Activated CD8-positive, alpha-beta memory T cell treated with anti-CD3 and anti-CD28 coated beads, Interleukin-2, amount 50 U/mL, for 24 hours (primary cell): ENCODE results near the gene CAB39L.
"Not testable (repeated sequence)": the region's sequence is repeated elsewhere in the genome, so short reads cannot be mapped to it uniquely, and the experiment has no call there.

ENCODE experiments used
- DNase-seq: peaks from one replicate; pipeline ENCODE4 v3.0.0-alpha.2; 2020; ENCODE audit errors: extremely low read depth

CAB39L gene

DNA sequence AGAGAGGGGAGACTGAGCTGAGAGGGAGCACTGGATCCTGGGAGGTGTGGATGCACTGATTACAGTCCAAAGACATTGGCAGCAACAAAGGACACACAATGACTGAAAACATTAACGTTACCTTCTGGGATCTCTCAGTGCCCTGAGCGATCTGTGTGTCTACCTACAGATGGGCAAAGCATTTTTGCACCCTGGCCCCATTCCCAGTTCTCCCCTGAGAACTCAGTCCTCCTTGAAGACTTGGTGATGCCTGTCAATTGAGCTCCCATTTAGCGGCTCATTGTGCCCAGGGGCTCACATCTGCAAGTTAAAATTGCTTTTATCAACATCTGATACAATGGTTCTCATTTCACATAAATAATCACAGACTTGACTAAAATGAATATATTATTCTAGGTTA is 133.6 kb downstream of the CAB39L start:
- no peak for DNase-seq

DNA sequence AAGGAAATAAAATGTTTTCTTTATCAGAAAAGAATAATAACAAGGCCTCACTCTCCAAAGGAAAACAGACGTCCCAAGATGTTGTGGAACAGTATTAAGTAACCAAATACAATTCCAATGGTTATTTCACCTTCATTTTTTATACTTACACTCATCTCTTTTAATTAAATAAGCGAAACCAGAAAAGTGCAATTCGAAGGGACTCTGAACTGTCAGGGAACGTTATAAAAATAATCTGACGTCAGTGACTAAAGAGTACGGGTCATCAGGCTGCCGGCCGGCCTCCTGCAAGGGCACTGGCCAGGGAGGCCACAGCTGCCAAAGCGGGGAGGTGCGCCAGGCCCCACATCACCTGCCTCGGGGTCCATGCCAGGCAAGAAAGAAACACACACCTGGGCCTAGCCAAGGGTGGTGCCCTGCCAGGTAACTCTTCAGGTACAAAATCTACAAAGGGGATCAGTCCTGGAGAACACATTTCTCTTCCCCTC is 134.9 kb downstream of the CAB39L start:
- no peak for DNase-seq

DNA sequence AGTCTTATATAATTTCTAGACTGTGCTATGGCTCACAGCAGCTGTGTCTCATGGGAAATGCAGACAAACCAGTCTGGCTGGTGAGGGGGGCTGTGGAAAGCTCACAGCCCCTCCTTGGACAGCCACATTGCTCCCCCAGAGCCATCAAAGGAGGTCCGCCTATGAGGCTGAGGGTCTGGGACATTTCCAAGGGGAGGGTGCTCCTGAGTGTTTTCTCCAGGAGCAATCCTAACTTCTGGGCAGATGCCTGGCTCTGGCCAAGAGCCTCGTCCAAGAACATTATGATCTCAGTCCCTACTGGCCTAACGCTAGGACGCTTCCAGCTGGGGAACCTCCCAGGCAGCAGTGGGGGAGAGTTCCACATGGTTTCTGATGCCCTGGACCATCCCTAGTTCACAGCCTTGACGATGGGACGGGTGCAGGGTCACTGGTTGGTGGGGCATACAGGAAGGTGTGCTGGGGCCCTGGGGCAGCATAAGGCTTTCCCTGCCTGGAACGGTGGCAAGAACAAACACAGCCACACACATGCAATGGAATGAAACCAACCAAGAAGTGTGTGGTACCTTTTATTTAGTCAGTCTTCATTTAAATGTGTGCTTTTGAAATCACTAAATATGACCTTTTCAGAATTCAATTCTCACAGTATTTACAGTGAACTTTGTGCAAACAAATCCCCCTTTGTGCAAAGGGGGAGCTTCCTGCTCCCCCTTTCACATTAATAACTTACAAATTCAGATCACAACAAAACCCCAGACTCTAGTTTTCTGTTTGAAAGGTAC is 135.6 kb downstream of the CAB39L start:
- DNase-seq = no peak

DNA sequence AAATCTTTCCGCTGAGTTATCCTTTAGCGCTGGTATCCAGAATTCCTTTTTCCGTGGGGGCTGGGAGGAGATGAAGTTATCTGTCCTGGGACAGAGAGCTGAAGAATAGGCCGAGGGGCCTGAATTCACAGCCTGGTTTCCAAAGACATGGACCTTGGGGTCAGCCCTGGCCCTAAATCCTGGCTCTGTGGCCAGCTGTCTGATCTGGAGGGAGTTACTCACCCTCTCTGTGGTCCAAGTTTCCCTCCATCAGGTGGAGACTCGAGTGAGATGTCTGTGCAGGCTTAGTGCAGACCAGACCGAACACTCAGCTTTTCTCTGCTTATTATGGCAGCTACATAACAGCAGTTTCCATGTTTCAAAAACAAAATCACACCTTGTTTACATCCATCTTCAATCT is 136.5 kb downstream of the CAB39L start:
- no peak for DNase-seq

DNA sequence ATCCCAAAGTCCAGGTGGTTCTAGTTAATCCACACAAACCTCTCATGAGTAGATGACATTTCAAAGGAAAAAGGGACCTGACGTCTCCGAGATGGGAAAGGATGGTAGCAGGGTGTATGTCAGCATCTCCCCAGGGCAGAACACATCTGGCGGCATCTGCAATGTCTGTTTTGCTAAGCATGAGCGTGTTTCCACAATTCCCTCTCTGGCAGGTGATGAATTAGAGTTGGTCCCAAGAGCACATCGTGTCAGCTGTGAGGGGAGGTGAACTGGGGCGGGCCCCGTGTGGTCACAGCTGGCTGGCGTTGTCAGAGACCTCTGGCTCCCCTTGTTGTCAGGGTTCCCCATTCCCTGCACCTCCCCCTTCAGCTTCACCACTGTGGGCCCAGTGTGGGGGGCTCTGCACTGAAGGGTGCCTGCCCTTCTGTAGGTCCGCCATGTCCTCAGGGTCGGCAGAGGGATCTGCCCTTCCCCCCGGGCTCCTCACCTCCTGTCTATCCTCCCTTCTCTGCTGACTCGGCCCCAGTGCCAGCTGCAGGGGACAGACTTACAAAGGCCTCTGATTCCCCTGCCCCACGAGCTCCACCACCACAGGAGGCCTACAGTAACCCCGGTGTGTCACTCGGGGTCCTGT is 138.0 kb downstream of the CAB39L start:
- DNase-seq = no peak

DNA sequence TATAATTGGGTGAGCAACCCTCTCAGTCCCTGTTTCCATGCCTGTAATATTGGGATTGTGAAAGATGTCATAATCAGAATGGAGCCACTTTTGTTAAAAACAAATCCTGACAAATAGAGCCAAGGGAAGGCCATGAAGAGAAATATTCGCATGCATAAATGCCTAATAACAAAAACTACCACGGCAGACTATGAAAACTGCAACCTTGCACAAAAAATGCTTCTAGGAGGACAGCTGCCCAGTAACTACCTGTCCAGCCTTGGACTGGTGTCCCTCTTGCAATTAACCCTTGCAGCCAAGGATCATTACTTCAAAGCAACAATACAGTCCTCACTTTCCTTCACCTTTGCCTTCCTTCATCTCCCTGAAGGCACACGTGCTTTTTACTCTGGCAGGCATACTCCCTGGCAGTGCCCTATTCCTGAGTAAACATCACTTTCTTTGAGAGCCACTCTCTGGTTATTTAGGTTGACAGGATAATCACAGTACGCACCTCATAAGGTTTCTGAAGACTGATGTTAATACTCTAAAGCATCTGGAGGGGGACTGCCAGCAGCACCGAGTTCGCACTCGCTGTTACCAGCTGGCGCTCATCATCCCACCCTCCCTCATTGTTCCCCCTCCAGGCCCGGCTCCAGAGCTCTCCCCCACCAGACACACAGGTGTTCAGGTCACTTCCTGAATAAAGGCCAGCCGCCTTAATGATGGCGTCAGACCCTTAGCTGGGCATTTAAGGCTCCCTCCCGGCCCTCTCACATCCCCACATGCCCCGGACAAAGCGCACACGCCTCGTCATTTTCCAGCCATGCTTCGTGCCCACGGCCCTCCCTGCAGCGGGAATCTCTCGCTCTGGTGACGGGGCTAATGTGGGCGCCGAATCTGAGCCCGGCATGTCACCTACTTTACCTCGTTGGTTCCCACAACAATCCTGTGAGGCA is 138.8 kb downstream of the CAB39L start:
- DNase-seq = no peak

DNA sequence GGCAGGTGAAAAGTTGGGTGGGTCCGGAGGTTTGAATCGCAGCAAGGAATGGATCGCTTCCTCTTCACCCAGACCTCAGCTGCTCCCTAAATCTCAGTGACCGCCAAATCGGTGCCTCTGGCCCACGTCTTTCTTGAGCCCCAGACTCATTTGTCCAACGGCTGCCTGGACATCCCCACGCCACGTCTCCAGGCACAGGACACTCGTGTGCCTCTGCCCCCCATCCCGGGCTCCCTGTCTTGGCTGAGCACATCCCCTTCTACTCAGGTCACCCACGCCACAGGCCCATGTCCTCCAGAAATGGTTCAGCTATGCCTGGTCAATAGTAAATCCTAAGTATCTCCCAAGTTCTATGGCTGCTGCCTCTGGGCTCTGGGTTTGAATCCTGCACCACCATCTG is 139.5 kb downstream of the CAB39L start:
- DNase-seq = no peak

DNA sequence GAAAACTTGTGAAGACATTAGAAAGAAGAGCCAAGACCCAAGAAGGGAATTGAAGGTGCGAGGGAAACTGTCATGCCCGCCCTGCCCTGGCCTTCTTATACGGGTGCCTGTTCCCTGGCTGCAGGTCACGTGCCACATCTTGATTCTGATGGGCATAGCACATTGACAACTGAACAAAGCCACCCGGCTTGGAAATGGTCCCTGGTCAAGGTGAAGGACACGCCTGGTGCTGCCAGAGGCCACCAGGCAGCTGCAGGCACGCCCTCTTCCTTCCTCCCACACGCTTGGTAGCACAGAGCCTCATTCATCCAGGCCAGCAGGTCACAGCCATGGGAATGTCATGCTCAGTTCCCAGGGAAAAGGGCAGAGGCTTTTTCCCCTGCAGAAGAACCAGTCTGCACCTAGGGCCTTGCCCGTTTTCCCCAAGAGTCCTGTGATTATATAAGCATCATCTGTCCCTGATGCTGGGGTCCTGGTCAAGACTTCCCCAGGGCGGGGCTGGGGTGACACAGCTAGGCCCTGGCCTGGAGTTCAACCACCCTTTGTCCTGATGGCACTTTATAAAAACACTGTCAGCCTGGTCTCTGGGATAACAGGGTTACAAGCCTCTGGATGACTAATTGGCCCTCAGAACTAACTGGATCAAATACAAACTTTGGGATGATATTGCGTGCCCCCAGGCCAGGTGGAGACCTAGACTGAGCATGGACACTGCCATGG is 140.2 kb downstream of the CAB39L start:
- DNase-seq = no peak

DNA sequence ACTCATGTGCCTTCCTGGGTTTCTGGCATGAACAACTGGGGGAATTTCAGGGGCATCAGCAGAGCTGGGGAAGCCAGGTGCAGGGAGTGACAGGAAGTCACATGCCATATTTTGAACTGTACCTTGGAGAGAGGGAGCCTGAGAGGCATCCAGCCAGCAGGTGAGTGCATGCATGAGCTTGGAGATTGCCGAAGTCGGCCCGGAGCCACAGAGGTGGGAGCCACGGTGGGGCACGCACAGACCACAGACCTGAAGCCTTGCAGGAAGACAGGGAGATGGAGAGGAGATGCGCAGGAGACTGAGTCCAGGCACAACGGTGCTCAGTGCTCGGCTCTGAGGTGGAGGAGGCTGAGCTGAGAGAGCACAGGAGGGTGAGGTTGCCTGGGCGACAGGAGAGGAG is 141.0 kb downstream of the CAB39L start:
- DNase-seq = no peak

DNA sequence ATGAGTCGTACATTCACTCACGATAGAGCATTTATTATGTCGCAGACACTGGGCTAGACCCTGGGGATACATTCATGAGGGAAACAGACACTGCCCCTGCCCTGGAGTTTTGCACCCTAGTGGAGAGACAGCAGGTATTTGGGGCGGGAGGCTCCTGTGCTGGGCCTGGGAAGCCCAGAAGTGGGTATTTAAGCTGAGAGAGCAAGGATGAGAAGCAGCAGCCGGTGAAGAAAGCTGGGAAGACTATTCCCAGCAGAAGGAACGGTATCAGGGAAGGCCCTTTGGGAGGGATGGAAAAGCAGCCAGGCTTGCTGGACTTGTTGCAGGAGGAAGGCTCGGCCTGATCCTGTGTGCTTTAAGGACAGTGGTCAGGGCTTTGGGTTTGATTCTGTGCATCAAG is 141.6 kb downstream of the CAB39L start:
- DNase-seq = no peak

DNA sequence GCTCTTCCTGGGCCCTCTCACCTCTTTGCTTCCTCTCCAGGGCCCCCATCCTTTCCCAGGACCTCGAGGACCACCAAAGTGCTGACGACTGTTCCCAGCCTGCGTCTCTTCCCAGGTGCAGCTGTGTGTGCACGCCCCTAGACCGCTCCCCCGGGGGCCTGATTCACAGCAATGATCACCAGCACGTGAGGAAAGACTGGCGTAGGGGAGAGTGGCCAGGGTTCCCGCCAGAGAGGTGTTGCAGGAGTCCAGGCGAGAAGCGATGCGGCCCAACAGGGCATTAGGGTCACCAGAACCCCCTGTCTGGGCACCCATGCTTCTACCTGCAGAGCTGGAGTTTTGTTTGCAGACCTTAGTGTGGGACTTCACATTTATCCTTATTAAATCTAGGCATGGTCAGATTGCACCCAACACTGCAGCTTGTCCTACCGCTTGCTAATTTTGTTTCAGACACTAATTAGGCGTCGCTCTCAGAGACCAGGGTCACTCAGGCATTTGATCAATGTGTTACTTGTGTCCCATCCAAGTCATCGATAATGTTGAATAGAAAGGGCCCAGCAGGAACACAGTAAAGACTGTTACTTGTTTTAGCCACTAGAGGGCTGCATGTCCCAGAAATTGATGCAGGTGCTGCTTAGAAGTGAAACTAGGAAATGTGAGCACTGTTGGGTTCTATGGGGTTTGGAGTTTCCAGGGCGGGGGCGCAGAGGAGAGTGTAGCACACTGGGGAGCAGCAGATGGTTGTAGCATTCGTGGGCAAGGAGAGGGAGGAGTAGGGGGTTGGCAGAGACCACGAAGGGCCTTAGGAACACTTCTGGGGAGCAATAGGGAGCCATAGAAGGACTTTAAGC is 142.9 kb downstream of the CAB39L start:
- peak; percentile 33 for DNase-seq

DNA sequence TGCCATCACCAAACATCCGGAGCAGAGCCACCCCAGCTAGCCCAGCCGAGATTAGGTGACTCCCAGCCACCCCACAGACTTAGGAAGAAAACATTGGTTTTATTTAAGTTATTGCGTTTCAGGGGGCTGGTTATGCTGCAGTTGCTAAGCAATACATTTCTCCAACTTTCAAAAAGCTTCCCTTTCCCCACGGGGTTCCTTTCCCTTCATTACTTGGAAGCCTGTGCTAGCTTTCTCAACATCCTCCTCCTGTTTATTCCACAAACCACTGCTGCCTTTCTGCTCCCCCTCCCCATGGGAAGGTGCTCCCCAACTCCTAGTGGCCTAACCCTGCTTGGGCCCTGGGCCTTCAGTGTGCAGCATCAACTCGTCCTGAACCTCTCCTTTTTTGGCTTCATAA is 143.6 kb downstream of the CAB39L start:
- DNase-seq = no peak

DNA sequence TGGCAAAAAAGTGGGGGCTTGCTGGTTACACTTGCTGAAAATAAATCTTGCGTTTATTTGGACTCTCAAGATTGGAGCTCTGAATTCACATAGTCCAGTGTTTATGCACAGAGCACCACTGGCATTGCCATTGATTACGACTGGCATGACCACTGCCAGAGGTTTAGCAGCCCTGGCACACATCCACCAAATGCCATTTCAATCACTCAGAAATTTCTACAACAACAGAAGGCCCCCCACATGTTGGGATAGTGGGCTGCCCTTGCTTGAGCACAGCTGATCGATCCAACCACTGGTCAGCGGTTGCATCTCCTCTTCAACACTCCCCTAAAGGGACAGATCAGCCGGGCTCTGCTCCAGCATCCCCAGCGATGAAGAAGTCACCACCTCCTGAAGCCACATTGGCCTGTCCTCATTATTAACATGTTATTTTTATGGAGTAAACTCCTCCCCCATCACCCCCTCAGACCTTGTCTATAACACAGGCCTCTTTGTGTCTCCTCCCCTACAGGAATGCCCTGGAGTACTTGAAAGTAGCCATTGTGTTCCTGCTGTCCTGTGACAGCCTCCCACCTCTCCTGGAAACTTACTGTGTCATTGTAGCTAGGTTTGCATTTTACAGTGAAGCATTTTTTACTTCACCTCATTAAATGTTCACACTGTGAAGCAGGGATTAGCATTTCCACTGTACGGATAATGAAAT is 144.8 kb downstream of the CAB39L start:
- DNase-seq = no peak

DNA sequence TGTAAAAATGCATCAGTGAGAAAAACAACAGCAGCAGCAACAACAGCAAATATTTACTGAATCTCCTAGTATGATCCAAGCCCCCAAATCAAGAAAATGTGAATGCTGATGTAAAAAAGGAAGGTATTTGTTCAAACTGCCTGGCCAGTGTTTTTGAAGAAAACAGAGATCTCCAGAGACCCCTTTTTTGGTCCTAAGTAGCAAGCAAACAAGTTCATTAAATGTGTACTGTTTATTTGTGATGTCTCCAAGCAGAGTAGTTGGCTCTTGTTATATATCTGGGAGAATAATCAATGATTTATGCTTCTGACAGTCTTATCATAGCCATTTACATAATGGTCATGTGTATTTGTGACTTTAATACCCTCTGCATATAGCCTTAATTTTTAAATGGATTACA is 145.4 kb downstream of the CAB39L start:
- DNase-seq = no peak

DNA sequence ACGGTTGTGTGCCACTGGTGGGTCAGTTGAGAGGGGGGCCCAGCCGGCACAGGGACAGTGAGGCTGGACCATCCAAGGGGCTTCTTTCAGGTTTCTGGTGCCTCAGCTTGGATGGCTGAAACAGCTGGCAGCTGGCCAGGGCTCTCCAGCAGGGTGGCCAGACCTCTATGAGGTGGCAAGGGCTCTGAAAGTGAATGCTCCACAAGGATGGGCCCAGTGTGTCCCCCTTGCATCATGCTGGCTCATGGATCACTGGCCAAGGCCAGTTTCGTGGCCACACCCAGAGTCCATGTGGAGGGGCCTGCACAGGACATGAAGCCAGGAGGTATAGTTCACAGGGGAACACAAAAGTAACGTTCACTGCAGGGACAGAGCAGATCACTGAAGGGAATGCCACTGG is 146.5 kb downstream of the CAB39L start:
- DNase-seq = no peak

DNA sequence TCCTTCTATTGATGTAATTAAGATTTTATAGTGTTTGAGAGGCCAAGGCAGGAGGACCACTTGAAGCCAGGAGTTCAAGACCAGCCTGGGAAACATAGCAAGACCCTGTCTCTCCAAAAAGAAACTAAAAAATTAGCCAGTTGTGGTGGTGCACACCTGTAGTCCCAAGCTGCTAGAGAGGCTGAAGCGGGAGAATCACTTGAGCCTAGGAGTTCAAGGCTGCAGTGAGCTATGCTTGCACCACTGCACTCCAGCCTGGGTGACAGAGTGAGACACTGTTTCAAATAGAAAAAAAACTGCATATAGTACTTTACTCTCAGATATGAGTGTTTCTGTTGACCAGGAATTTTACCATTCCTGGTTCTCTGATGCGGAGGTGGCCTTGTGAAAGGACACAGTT is 147.2 kb downstream of the CAB39L start:
- DNase-seq = no peak

DNA sequence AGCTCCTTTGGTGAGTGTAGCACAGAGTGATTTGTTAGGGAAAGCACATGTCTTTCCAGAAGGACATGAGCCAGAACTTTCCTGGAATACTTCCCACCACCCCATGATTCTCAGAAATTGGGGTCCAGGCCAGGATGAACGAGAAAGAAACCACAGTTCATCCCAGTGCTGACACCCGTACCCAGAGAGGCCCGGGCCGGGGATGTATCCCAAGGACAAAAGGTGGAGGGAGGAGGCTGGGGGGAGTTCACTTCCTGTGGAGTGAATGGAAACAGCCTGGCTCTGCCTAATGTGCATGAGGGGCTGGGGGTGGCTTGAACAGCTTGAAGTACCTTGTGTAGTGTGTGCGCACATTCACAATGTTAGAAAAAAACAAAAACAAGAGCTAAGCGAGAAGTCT is 148.6 kb downstream of the CAB39L start:
- no peak for DNase-seq

DNA sequence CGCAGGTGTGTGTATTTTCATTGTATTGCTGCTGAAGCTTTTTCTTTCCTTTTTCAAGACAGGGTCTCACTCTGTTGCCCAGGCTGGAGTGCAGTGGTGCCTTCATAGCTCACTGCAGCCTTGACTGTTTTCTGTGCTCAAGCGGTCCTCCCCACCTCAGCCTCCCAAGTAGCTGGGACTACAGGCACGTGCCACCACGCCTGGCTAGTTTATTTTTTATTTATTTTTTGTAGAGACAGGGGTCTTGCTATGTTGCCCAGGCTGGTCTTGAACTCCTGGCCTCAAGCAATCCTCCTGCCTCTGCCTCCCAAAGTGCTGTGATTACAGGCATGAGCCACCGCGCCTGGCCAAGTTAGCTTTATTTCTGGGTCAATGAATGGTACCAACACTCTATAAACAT is 149.1 kb downstream of the CAB39L start:
- not testable (repeated sequence) for DNase-seq

DNA sequence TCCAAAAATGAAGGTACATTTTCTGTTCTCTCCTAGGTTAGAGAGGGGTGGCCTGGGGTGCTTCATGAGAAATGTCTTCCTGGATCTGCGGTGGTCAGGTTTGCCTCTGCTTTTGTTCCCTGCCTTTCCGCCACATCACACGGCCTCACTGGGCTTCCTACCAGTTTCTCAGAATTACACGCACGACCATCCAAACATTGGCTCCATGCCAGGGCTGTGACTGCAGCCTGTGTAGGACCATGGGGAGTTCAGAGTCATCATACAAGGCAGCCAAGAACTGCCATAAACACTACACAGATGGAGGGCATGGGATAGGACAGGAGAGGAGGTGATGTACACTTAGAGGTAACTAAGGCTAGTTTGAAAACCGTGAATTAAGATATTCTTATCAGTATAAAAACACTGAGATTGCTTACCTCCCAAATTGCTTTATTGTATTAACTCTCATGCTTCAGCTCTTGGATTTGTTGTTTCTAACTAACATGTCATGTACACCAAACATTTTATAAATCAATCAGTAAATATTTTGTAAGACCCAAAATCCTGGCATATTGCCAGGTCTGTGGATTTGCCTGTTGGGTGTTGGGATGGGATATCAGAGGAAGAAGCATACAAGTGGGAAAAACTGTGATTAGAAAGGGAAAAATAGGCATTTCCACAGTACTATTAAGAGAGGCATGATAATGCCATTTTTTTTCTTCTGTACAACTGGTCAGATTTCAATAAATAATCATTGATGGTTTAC is 150.9 kb downstream of the CAB39L start:
- no peak for DNase-seq
